ENCODE measurements around the gene CALN1.

Gene CALN1

GRCh38 chr7:71991586-71991985, 420.6 kb downstream of the CALN1 start:
- in situ Hi-C loops (cut with HindIII; ENCODE audit: low sequenced_read_pairs), result no loop called here
- no peak for DNase-seq (ENCODE audit: low read depth)
- TF ChIP-seq CTCF (IDR thresholded peaks at IDR 0.05; ENCODE audit: low read depth, low read length, missing control alignments), result no peak
- H3K4me3 ChIP-seq (ENCODE audit: low read depth, low read length), result no peak overlapping the region

- in situ Hi-C loops (cut with HindIII; ENCODE audit: low sequenced_read_pairs), result no loop called here
- no peak overlapping the region for H3K4me3 ChIP-seq (ENCODE audit: low read depth, low read length)
- no peak for DNase-seq (ENCODE audit: low read depth)
- TF ChIP-seq CTCF (IDR thresholded peaks at IDR 0.05; ENCODE audit: low read depth, low read length, missing control alignments), result no peak
These were observed 422.0 kb downstream of the CALN1 start for GRCh38 chr7:71990138-71990462.

GRCh38 chr7:71988201-71988600, 423.9 kb downstream of the CALN1 start:
- in situ Hi-C loops (cut with HindIII; ENCODE audit: low sequenced_read_pairs), result no loop called here
- H3K4me3 ChIP-seq (ENCODE audit: low read depth, low read length), result no peak overlapping the region
- no peak for TF ChIP-seq CTCF (IDR thresholded peaks at IDR 0.05; ENCODE audit: low read depth, low read length, missing control alignments)
- DNase-seq (ENCODE audit: low read depth), result no peak

GRCh38 chr7:71987200-71987767, 424.9 kb downstream of the CALN1 start:
- in situ Hi-C loops (cut with HindIII; ENCODE audit: low sequenced_read_pairs), result no loop called here
- no peak for DNase-seq (ENCODE audit: low read depth)
- no peak overlapping the region for H3K4me3 ChIP-seq (ENCODE audit: low read depth, low read length)
- no peak for TF ChIP-seq CTCF (IDR thresholded peaks at IDR 0.05; ENCODE audit: low read depth, low read length, missing control alignments)

- no peak overlapping the region for H3K4me3 ChIP-seq (ENCODE audit: low read depth, low read length)
- no peak for DNase-seq (ENCODE audit: low read depth)
- in situ Hi-C loops (cut with HindIII; ENCODE audit: low sequenced_read_pairs), result no loop called here
- TF ChIP-seq CTCF (IDR thresholded peaks at IDR 0.05; ENCODE audit: low read depth, low read length, missing control alignments), result no peak
These were observed 427.8 kb downstream of the CALN1 start for GRCh38 chr7:71984348-71984747.

- no peak for DNase-seq (ENCODE audit: low read depth)
These were observed 429.3 kb downstream of the CALN1 start for GRCh38 chr7:71982851-71983250.

More at GRCh38 chr7:71982851-71983250, 429.3 kb downstream of the CALN1 start:
- H3K4me3 ChIP-seq (ENCODE audit: low read depth, low read length), result no peak overlapping the region
- TF ChIP-seq CTCF (IDR thresholded peaks at IDR 0.05; ENCODE audit: low read depth, low read length, missing control alignments), result no peak
- in situ Hi-C loops (cut with HindIII; ENCODE audit: low sequenced_read_pairs), result no loop called here

All from astrocyte of the cerebellum (primary cell).